GM19468 (cell line): Measurements from ENCODE around the gene CHRNB1.
"Not testable (repeated sequence)": the region's sequence is repeated elsewhere in the genome, so short reads cannot be mapped to it uniquely, and the experiment has no call there.

ENCODE experiments used
- ATAC-seq: cut with Tn5 transposase; IDR thresholded peaks from one replicate; pipeline ENCODE4 v1.9.1; 2021; ENCODE audit warnings: mild to moderate bottlenecking, moderate library complexity, moderate number of reproducible peaks; ENCODE audit not compliant: unreplicated experiment; ENCODE audit errors: extremely low read depth

The CHRNB1 gene

GRCh38 chr17:7464081-7464480 is 19.2 kb downstream of the CHRNB1 start:
- no peak for ATAC-seq

DNA sequence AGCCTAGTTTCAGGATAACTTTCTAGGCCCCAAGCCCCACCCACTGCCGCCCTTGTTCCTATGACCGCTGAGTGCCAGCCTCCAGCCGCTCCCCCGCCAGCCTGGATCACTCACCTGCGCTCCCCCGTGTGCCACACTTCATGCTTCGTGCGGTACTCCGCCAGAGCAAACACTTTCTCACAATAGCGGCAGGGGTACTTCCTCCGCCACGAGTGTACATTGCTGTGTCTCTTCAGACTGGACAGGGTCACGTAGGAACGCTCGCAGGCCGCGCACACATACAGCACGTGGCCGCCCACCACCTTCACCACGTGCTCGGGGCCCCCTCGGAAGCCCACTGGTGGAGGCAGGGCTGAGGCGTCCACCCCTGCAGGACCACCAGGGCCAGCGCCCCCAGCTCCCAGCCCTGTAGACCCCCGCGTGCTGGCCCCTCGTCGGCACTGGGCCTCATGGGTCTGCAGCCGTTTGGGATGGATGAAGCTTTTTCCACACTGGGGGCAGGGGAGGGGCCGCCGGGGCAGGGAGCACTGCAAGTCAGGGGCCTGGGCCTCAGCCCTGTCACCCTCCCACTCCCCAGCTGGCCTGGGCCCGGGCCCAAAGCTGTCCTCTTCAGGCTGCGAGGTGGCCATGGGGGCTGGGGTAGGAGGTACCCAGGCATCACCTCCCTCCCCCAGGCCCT is 20.9 kb downstream of the CHRNB1 start:
- no peak for ATAC-seq

DNA sequence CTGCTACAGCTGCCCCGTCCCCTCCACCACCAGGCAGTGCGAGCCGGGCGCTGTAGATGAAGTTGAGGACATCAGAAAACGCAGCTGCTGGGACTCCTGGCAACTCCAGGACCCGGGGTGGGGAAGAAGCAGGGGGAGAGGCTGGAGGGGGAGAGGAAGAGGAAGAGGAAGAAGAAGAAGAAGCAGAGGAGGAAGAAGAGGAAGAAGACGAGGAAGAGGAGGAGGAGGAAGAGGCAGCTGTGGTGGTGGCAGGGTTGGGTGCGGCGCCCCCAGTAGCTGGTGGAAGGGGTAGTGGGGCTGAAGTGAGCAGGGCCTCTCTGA is 21.4 kb downstream of the CHRNB1 start:
- ATAC-seq: no peak

DNA sequence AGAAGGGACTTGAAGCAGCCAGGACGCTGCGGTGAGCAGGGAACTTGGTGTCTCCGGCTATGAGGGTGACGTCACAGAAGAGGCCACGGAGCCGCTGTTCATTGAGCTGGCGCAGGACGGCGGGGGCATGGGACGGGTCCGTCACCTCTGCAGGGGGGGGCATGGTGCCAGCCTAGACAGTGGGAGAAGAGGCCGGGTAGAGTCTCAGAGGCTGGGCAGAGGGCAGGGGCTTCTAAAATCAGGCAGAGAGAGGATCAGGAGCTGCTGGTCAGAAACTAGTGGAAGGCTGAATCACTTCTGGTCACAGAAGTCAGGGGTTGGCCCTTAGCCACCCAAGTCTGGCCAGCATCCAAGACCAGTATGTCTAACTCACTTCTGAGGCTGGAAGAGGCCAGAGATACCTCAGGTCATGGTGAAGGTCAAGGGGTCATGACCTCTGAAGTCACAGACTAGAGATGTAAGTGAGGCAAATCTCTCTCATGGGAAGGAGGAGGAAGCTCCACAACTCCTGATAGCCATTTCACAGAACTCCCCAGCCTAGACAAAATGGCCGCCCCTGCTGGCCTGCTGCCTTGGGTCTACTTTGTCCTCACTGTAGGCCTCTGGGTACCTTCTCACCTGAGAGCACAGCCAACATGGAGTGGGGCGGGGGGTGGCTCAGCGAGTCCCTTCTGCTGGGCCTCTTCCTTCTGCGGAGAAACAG is 21.9 kb downstream of the CHRNB1 start:
- no peak for ATAC-seq

GRCh38 chr17:7467498-7467897 is 22.6 kb downstream of the CHRNB1 start:
- no peak for ATAC-seq

- no peak for ATAC-seq
These were observed 23.4 kb downstream of the CHRNB1 start for GRCh38 chr17:7468290-7468689.

DNA sequence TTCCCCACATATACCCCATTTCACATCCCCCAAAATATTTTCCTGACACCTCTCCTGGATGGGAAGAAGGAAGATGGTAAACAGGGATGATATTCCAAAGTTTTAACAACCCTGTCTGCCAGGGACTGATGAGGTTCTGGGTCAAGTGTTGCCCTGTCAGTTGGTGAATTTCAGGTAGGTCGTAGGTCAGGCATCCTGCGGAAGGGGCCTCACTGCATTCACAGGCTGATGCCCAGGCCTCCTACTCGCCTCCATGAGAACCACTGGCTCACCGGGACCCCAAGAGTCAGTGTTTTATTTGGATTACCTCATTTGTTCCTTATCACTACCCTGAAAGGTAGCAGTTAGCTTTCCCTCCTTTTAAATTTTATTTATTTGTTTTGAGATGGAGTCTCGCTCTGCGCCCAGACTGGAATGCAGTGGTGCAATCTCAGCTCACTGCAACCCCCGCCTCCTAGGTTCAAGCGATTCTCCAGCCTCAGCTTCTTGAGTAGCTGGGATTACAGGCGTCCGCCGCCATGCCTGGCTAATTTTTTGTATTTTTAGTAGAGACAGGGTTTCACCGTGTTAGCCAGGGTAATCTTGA is 24.0 kb downstream of the CHRNB1 start:
- no peak for ATAC-seq

- ATAC-seq: not testable (repeated sequence)
These were observed 25.0 kb downstream of the CHRNB1 start for GRCh38 chr17:7469843-7470242.

DNA sequence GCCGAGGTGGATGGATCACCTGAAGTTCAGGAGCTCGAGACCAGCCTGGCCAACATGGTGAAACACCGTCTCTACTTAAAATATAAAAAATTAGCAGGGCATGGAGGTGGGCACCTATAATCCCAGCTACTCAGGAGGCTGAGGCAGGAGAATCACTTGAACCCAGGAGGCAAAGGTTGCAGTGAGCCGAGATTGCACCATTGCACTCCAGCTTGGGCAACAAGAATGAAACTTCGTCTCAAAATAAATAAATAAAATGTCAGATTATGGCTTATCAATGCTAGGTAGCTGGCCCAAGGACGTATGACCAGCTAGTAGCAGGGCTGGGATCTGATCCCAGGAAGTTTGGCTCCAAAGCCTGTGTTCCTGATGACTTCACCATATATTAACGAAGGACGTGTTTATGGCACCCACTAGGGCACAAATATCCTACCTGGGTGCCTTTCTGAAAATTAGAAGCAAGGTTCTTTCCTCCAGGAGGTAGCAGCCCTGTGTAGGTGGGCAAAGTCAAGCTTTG is 25.7 kb downstream of the CHRNB1 start:
- ATAC-seq: not testable (repeated sequence)

GRCh38 chr17:7471729-7472128 is 26.9 kb downstream of the CHRNB1 start:
- no peak for ATAC-seq

DNA sequence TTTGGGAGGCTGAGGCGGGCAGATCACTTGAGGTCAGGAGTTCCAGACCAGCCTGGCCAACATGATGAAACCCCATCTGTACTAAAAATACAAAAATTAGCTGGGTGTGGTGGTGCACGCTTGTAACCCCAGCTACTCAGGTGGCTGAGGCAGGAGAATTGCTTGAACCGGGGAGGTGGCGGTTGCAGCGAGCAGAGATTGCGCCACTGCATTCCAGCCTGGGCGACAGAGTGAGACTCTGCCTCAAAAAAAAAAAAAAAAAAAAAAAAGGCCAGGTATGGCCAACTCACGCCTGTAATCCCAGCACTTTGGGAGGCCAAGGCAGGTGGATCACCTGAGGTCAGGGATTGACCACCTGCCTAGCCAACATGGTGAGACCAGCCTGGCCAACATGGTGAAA is 29.9 kb downstream of the CHRNB1 start:
- not testable (repeated sequence) for ATAC-seq

- ATAC-seq: no peak
These were observed 31.0 kb downstream of the CHRNB1 start for GRCh38 chr17:7475764-7476422.

DNA sequence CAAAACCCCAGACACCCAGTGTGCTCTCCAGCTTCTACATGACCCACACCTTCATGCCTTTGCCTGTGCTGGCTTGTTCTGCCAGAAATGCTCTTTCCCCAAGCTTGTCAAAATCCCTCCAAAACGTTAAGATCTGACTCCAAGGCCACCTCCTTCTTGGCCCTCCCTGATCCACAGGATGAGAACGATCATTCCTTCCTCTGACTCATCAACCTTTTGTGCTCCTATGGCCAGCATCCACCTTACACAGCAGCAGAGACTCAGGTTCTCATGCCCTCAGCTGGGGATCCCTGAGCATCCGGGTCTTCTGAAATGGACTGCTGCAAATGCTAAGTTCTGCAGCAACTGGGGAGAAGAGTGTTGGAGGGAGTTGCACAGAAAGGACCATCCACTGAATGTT is 31.6 kb downstream of the CHRNB1 start:
- no peak for ATAC-seq

- no peak for ATAC-seq
These were observed 32.1 kb downstream of the CHRNB1 start for GRCh38 chr17:7476951-7477350.

DNA sequence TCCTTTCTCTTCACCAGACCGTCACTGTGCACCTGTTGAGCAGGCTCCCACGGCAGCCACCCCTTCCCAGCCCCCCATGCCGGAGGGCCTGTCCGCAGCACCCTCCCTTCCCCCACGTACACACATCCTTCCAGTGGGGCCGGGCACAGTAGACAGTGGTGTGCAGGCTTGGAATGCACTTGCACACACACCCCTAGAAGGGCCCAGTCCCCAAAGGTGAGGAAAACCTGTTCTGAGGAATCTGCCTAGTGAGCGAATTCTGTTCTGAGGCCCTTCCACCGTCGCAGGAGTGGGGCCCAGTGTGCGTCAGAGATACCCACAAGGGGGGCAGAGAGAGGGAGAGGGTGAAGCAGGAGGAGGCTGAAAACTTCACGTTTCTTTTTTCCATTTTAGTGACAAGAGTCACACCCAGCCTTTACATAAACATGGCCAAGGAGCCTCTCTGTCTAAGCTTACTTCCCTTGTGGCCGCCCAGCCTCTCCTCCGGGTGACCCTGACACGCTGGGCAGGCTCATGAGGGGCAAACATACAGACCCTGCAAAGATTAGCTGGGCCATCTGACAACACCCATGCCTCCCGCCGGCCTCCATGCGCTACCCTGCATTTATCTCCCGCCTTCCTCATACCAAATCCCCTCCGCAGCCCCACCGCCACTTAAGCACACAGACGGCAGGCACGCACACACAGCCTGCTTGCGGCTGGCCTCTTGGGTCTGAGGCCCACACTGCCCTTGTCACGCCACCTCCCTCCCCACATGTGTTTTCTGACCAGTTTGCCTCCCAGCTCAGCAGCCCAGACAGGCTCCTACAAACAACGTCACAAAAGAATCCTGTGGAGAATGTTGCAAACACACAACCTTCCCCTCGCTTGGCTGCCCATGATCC is 32.8 kb downstream of the CHRNB1 start:
- no peak for ATAC-seq

- ATAC-seq: no peak
These were observed 33.7 kb downstream of the CHRNB1 start for GRCh38 chr17:7478276-7479212.

- no peak for ATAC-seq
These were observed 34.6 kb downstream of the CHRNB1 start, which contains the start of gene ZBTB4 for GRCh38 chr17:7479213-7480088. Gene ZBTB4, minus strand, starts transcription at chr17:7479631. Its CDS starts 12,830 bp downstream, at chr17:7466801.

GRCh38 chr17:7480089-7480384 is 35.2 kb downstream of the CHRNB1 start:
- ATAC-seq: no peak
